HuH-7.5 (cell line): ENCODE data around the gene NDRG3.
"Not testable (repeated sequence)": the region's sequence is repeated elsewhere in the genome, so short reads cannot be mapped to it uniquely, and the experiment has no call there.

Source experiments
- DNase-seq: peaks from one replicate; pipeline ENCODE4 v3.0.0; 2011; ENCODE audit warnings: low spot score

NDRG3 gene

DNA sequence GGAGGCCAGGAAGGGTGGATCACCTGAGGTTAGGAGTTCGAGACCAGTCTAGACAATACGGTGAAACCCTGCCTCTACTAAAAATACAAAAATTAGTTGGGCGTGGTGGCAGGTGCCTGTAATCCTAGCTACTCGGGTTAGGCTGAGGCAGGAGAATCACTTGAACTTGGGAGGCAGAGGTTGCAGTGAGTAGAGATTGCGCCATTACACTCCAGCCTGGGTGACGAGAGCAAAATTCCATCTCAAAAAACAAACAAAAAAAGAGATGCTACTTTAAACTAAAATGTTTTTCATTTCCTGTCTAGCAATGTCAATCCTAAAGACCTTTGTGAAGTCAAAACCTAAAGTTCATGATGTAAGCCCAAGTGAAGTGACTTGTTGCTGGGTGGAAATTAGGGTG, 14.8 kb upstream of the NDRG3 start:
- no peak for DNase-seq

DNA sequence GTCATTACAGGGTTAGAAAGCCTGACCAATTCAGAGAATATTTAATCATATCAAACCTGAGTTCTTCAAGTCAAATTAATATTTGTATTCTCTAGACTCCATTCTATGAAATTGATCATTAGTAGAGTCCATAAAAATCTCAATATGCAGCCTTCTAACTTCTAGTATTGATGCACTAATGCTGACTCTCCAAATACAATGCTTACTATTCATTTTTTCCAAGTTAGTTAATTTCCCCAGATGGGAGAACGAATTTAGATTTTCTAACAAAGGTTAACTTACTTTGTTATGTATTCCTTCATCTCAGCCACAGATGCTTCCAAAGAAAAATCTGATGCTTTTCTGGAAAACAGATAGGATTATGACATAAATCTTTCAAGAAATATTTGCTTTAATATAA, 12.4 kb upstream of the NDRG3 start:
- DNase-seq = no peak

DNA sequence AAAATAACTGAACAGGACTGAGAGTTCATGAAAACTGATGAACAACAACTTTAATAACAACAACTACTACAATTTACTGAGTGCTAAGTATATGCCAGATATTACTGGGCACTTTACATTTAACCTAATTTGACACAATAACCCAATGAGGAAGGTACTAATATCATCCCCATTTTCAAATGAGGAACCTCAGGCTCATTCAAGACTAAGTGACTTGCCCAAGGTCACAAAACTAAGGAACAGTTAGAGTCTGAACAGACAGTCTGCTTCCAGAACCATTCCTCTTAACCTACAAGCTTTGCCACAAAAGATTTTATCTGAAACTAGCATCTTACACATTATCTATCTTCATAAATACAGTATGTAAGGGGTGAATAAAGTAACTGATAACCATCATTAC, 10.6 kb upstream of the NDRG3 start:
- no peak for DNase-seq

DNA sequence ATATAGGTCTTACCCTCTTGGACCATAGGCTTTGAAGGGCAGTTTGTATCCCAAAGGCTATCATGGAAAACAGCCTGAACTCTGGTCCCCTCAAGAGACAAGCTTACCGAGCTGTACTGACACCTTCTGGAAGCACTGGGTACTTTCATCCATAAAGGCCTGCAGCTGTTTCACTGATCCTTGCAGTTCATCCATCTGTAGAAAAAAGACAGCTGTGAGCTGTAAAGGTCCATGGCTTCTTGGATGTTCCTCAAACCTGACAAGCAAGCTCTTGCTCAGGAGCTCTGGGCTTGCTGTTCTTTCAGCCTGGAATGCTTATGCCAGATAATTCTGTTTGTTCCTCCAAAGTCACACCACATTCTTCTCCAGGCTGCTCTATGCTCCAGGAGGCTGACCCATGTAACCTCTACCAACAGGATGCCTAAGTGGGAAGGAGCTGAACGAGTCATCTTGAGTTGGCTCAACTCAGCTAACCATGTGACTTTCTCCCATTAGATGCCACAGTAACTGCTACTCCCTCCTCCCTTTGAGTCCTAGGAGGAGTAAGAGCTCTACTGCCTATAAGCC, 8.8 kb upstream of the NDRG3 start:
- DNase-seq = peak; percentile 58

DNA sequence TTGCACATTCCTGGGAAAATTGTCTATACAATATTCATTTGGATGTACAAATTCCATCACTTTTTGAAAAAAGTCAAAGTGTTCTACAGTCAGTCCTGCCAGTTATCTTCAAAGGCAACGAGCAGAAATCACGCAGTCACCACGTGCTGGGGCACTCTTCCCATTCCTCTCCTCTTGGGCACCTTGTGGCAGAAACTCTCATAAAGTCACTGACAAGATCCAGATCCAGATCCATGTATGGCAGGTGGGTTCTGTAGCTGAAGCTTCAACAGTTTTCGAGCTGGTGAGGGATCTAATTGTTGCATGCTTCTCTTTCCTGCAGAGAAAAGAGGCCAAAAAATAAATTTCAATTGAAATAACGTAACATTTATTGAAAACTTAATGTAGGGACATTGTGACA, 6.7 kb upstream of the NDRG3 start:
- DNase-seq = no peak

DNA sequence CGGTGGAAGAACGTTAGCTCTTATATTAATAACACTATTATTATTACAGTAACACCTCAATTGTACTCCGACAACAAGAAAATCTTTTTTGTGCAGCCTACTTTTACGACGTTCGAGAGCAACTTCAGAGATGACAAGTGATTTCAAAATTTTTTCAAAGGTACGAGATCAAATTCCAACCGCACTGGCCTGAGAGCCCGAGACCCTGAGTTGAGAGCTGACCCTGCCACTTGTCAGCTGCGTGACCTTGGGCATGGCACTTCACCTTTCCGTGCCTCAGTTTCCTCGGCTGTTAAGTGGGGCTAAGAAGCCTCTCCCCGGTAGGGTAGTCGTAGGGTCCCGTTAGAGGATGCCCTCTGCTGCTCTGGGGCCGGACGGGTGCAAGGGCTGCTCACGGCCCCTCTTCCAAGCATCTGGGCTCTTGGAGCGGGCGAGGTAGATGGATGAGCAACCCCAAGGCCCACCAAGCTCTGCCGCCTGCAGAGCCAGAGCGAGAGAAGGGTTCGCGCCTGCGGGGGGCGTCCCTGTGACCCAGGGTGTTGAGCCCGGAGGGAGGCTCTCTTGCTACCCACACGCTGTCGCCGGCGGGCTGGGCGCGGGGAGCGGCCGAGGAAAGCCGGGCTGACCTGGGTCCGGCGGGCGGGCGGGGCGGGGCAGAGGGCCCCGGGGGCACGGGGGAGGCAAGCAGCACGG, 510 bp downstream of the NDRG3 start:
- peak; percentile 44 for DNase-seq

DNA sequence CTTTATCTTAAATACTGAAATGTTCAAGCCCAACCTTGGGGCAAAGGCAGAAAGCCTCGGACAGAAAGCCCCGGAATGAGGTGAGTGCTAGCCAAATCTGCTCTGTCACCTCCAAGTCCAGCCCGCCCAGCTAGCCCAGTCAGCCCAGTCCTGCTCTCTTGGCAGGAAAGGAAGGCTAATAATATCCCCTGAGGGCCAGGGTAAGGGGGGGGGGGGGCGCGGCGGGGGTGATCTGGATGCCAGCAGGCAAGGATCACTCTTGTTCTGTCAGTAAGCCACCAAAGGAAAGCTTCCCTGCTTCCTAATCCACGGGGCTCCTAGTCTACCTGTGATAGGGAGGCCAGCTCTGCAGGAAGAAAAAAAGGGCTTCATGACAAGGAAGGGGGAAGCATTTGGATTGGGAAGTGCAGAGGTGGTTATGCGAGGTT, 1.1 kb downstream of the NDRG3 start:
- DNase-seq = peak; percentile 46

DNA sequence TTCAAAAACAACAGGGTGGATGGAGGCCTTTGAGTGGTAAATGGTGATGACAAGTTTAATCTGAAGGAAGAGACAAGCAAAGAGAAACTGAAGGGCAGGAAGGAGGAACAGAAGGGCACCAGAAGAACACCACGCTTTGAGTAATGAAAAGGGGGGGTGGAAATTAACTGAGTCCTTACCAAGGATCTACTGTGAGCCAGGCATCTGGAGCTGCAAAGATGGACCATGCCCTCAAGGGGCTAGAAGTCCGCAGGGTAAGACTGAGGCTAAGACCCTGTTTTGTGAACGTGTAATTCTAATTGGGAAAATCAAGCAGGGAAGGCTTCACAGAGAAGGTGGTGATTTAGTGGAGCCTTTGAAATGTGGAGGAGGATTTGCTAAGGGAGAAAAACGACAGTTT, 1.6 kb downstream of the NDRG3 start:
- DNase-seq = no peak

DNA sequence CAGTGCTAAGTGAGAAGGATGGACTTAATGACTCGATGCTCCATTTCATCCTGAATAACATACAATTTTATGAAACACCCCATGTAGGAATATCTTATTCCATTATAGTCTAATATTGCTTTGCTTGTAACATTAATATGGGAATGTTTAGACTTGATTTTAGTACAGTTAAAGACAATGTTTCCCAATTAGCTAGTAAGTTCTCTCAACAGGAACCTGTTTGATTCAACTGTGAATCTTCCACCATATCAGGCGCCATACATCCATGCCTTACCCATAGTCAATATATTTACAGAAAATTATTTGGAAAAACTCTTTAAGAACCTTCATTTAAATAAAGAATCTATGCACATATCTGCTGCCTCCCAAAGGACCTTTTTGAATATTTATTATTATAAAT, 3.3 kb downstream of the NDRG3 start:
- no peak for DNase-seq

DNA sequence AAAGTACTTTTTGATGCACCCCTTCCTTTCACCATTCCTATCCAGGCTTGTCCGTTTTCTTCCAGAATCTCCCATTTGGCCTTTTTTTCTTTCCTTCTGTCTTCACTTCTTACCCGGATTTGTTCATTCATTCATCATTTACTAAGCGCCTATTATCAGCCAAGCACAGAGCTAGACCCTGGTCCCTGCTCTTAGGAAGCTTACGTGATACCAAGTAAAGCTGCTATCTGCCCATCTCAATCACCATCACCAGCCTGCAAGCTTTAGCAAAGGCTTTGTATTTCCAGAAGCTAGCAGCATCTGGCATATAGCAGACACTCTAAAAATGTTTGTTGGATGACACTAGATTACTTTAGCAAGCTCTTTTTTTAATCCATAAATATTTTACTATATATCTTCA, 4.8 kb downstream of the NDRG3 start:
- no peak for DNase-seq

DNA sequence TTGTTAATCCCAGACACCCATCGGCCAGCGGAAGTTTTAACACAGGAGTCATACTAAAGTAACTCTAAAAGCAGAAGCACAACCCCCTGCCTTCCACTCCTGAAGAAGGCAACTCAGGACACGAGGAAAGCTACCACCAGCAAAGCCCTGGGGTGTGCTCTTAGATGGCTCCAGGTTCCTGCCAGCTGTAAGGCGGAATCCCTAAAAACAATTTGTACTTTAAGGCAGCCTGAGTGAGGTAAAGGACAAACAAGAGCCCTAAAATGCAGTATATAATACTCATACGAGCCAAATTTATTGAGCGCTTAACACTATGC, 8.7 kb downstream of the NDRG3 start:
- DNase-seq = no peak

DNA sequence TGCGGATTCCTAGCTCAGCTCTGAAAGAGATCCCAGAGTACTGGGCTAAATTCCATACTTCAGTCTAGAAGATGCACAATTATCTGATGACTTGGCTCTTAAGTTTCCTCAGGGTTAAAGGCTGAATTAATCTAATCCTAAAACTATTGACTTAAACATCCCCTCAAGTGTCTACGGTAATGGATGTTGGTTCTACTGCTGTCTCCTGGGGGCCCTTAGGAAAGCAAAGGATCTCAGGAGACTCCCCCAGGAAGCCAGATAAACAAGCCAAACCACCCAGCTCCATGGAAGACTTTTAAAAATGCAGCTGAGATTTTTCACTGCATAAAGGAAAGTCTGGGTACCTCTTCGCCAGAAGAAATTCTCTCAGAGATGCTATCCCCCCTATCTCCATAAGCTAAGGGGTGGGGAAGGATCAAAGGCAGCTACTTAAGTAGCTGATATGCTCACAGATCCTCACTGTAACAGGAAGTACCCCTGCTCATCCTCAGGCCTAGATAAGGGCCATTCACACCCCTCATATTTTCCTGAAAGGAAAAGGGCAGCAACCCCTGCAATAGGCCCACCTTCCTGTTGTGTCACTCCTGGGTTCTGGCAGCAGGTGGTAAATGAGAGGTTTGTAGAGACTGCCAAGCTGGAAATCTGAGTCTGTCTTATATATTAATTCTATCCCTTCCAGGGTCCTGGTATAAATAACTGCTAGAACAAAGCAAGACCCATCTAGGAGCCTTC, 9.3 kb downstream of the NDRG3 start:
- no peak for DNase-seq

DNA sequence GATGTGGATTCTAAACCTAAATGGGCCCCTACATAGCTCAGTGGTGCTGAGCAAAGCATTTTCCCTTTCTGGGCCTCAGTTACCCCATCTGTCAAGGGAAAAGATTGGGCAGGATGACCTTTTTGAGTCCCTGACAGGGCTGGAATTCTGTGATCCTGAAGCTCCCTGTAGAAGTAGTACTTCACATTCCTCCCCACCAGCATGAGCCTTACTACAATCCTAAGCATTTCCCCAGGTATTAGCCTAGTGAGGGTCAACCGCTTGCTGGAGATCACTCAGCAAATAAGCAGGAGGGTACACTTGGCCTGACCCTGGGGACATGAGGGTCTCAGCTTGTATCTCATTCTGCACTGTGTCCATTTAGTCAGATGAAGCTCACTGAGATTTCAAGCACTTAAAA, 13.4 kb downstream of the NDRG3 start:
- no peak for DNase-seq

DNA sequence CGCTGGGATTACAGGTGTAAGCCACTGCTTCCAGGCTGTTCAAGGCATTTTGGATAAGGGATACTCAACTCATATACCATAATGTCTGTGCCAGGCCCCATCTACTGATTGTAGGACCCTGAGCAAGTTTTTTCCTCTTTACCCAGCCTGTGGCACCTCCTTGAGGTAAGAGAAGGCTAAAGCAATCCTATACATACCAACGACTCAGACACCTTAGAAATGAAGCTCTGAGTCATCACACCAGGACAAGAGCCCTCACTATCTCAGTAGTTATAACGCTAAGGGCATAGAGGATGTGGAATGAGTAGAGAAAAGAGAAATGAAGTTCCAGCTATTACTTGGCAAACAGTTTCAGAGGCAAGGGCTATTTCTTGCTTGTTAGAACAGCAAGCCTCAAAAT, 16.9 kb downstream of the NDRG3 start:
- DNase-seq = no peak

DNA sequence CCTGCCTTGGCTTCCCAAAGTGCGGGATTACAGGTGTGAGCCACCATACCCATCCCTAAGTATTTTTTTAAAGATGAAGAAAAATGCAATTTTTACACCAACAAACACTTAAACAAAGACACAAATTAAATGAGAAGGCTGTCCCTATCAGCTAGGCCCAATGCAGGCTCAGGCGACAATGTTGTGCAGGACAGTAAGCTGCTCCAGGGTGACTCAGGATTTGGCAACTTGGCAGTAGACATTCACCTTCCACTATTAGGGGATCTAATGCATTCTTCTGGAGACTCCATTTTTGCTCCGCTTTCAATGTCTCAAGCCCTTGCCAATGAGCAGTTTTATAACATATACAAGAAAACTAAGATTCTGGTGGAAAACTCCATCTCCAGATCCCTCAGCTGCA, 19.7 kb downstream of the NDRG3 start:
- DNase-seq = no peak

DNA sequence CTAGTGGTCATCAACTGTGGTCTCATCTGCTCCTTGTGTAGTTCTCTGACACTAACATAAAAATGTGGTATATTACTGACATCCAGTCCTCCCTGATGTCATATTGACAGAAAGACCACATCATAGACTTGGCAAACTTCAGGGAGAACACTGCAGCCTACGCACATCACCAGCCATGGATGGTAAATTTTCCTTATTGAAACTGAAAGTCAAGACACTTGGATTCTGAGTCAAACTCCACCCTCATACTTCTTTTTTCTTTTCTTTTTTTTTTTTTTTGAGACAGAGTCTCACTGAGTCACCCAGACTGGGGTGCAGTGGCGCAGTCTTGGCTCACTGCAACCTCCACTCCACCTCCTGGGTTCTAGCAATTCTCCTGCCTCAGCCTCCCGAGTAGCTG, 25.4 kb downstream of the NDRG3 start:
- DNase-seq = no peak

DNA sequence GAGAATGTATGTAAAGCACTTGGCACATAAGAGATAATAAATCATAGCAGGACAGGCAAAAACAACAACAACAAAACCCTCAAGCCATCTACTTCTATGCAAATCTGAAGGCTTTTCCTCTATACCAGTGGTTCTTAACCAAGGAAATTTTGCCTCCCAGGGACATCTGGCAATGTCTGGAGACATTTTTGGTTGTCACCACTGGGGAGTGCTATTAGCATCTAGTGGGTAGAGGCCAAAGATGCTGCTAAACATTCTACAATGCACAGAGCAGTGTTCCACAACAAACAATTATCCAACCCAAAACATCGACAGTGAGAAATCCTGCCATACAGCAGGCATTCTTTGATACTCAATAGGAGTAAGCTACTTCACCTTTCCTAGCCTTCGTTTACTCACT, 28.2 kb downstream of the NDRG3 start:
- DNase-seq = no peak

DNA sequence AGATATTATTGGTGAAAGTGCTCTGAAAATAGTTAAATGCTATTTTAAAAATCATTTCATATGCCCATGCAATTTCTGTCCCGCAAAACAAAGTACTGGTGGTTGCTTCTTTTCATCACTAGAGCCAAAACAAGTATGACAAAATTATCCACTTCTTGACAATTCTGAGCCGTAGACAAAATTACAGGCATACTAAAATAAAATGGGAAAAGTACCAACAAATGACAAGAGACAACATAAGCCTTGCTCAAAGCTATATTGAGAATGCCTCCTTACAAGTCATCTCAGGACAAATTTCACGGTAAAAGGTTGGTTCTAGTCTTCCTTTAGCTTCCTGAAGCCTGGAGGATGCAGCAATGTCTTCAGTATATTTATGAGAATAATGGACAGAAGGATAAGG, 28.9 kb downstream of the NDRG3 start:
- no peak for DNase-seq

DNA sequence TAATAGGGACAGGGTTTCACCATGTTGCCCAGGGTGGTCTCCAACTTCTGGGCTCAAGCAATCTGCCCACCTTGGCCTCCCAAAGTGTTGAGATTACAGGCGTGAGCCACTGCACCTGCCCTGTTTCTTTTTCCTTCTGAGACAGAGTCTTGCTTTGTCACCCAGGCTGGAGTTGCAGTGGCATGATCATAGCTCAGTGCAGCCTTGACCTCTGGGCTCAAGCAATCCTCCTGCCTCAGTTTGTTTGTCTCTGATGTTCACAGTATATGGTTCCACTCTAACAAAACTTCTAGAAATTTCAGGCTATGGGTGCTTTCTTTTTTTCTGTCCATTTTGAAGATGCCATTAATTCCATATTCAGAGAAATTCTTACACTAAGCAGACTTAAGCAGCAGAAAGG, 33.1 kb downstream of the NDRG3 start:
- DNase-seq = no peak

DNA sequence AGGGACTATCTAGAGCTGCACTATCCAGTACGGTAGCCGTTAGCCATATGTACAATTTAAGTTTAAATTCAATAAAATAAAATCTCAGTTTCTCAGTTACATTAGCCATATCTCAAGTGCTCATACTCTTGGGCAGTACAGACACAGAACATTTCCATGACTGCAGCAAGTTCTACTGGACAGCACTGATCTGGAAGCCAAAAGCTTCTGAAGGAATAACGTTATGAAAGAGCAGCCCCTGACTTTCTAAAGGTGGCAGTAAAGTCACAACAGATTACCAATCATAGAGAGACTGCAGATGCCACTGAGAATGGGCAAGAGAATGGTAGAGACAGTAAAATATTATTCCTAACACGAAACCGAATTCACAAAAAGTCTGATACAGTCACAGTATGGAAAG, 36.8 kb downstream of the NDRG3 start:
- DNase-seq = no peak

DNA sequence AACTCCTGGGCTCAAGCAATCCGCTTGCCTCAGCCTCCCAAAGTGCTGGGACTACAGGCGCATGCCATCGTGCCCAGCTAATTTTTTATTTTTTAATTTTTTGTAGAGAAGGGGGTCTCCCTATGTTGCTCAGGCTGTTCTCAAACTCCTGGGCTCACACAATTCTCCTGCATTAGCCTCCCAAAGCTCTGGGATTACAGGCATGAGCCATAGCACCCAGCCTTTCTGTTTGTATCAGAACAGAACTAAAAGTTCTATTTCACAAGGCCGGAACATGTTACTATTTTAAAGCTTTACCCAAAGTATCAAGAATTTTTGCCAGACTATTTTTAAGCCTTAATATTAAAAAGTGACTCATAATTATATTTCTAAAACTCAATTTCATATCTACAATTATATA, 42.4 kb downstream of the NDRG3 start:
- no peak for DNase-seq

DNA sequence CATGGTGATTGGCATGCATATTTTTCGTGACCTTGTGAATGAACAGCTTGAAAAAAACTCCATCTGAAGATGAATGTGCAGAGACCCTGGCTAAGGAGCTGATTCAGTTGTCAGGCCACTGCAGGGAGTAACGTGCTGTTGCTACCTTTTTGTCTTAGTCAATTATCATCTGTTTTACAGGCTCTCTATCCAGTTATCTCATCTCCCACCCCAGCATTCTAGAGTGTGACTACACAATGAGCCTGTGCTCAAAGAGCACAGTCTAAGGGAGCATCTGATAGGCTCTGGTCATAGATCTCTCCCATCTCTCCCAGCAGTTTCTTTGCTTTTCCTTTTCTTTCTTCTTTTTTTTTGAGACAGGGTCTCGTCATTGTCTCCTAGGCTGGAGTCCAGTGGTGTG, 45.5 kb downstream of the NDRG3 start:
- DNase-seq = no peak

DNA sequence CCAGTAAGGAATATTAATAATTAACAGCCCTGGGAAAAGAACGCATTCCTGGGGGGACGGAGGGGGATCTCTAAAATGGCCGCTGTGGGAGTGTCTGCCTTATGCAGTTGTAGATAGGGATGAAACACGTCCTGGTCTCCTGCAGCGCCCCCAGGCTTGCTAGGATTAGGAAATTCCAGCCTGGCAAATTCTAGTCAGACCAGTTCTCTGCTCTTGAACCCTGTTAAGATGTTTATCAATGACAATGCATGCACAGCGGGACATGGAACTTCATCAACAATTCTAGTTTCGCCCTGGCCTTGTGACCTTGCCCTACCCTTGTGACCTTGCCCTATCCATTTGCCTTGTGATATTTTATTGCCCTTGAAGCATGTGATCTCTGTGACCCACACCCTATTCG, 50.4 kb downstream of the NDRG3 start:
- DNase-seq = not testable (repeated sequence)

DNA sequence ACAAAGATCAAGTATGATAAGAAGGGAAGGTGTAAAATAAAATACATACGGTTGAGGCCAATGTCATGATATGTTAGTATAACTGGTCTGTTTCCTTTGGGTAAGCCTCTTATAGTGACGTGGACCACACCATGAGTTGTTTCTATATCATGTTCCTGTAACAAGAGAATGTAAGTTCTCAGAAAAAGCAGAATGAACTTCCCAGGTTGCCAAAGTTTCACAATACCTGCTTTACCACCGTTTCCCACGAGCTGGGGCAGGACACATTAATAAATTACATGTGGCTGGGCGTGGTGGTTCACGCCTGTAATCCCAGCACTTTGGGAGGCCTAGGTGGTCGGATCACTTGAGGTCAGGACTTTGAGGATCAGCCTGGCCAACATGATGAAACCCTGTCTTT, 57.3 kb downstream of the NDRG3 start:
- DNase-seq = no peak
